Heart left ventricle (tissue), 13 donors: ENCODE results near the gene CXXC5.

Experiments
- POLR2A ChIP-seq, 2 donors: fragments of 450-650 bp; IDR thresholded peaks; one replicate each; pipeline ENCODE4 v1.6.1; 2017; ENCODE audit warnings: antibody characterized with exemption in 2 of 2, mild to moderate bottlenecking in 2 of 2, moderate library complexity in 2 of 2
- TF ChIP-seq, protein P1 (sequence below), 12 donors: fragments of 200-600 bp; sonication (generic) in 4 of 12; IDR thresholded peaks; one replicate each; pipeline versions ENCODE4 v1.5.0 to v1.8.0; 2018 to 2022; ENCODE audit warnings: antibody characterized with exemption in 12 of 12, mild to moderate bottlenecking in 5 of 12
- donor health status: ischemic (EF 13 %, LVEDD 7.1; RV severe dilation, severe dysfunction).
- donor health status: DM: no; HTN: yes; CAD: no.
- donor health status: DM: no; HTN: no; CAD: no.
- donor health status: ischemic (EF 25% LVEDD 6.9; RV normal size, moderate dysfunction).
- donor health status: ischemic (EF 25% LVEDD 5.7; RV mildly dilated, moderate dysfunction).
- donor health status: ischemic (EF 35%, LVEDD 5.7; RV mildly dilated, moderate dysfunction).
- donor health status: nonischemic (EF 11% LVEDD 7.7; RV severe dilation, severe dysfunction).
- donor health status: DM: yes; HTN: yes; CAD: no.
- donor health status: PGD.
- donor health status: ischemic (EF 29% LVEDD 5.4; RV normal size, mild dysfunction).
- donor health status: nonischemic (EF 23%, LVEDD 6.1; RV moderate dilation, normal function).

DNA sequence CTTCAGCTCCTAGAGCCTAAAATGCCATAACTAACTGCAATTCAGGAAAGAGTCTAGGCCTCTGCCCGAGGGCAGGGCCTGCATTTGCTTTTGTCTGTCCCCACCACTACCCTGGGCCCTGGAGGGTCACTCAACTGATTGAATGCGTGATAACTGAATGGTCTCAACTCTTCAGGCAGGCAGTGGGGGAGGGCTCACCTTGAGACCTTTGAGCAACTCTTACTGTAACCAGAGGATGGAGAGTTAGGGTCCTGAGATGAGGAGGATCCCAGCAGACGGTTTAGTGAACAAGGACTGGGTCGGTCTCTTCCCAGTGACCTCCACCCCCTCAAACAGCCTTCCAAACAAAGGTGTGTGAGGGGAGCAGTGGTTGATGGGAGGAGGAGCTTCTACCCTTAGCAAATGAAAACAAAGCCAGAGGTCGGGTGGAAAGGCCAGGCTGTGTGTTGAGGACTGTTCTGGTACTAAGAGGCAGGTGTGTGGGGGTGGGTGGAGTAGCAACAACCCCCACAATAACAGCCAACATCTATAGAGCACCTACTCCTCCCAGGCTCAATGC, 59.4 kb downstream of the CXXC5 start:
- TF ChIP-seq, protein P1, sequence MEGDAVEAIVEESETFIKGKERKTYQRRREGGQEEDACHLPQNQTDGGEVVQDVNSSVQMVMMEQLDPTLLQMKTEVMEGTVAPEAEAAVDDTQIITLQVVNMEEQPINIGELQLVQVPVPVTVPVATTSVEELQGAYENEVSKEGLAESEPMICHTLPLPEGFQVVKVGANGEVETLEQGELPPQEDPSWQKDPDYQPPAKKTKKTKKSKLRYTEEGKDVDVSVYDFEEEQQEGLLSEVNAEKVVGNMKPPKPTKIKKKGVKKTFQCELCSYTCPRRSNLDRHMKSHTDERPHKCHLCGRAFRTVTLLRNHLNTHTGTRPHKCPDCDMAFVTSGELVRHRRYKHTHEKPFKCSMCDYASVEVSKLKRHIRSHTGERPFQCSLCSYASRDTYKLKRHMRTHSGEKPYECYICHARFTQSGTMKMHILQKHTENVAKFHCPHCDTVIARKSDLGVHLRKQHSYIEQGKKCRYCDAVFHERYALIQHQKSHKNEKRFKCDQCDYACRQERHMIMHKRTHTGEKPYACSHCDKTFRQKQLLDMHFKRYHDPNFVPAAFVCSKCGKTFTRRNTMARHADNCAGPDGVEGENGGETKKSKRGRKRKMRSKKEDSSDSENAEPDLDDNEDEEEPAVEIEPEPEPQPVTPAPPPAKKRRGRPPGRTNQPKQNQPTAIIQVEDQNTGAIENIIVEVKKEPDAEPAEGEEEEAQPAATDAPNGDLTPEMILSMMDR (IDR thresholded peaks at IDR 0.05): no peak
- no peak for TF ChIP-seq POLR2A (IDR thresholded peaks at IDR 0.05)
